OCI-LY7 (cell line): Measurements from ENCODE around the gene RNF126. TPM values are rescaled to one million over a fixed set of nuclear protein-coding genes. Genes with fewer than 3 reads are reported as not detected.

Experiments
- BruUV-seq: library from RNA; stranded (reverse); fragments of 400-500 nt; replicated peaks from 2 replicates; lab custom pipeline; 2021; lab: Mats Ljungman, UMichigan
- CTCF ChIA-PET: fragments of 300-600 bp; sonication (Branson Sonifier 250); formaldehyde crosslinking; loops from one replicate; lab custom pipeline; 2022; ENCODE audit warnings: antibody characterized with exemption; ENCODE audit not compliant: unreplicated experiment; lab: Charles Lee
- POLR2A ChIA-PET: fragments of 300-600 bp; sonication (Branson Sonifier 250); formaldehyde crosslinking; loops from one replicate; lab custom pipeline; 2022; ENCODE audit warnings: antibody characterized with exemption; lab: Charles Lee
- DNase-seq: peaks from one replicate; pipeline ENCODE4 v3.0.0-alpha.2; 2015; ENCODE audit warnings: low spot score
- H2AFZ ChIP-seq: fragments of 200-600 bp; sonication (generic), shearing (Covaris generic); 2 replicates; pipeline ENCODE4 v1.6.1; 2014; ENCODE audit warnings: mild to moderate bottlenecking, antibody characterized with exemption, low read length, moderate library complexity
- H3K27ac ChIP-seq: fragments of 200-600 bp; sonication (generic); 2 replicates; pipeline ENCODE4 v1.5.1; 2014; ENCODE audit warnings: mixed run types, low read depth, mild to moderate bottlenecking, moderate library complexity, low read length, inconsistent platforms; ENCODE audit not compliant: poor library complexity, severe bottlenecking
- H3K36me3 ChIP-seq: fragments of 200-600 bp; sonication (generic); 2 replicates; pipeline ENCODE4 v1.6.1; 2014; ENCODE audit warnings: mild to moderate bottlenecking, antibody characterized with exemption, low read length, moderate library complexity, mixed read lengths; ENCODE audit not compliant: insufficient read depth
- H3K4me1 ChIP-seq: fragments of 200-600 bp; sonication (generic); 2 replicates; pipeline ENCODE4 v1.5.1; 2014; ENCODE audit warnings: mild to moderate bottlenecking, low read length; ENCODE audit not compliant: insufficient read depth, poor library complexity, severe bottlenecking
- H3K4me2 ChIP-seq: fragments of 200-600 bp; sonication (generic); 2 replicates; pipeline ENCODE4 v1.6.1; 2014; ENCODE audit warnings: mild to moderate bottlenecking, low read length
- H3K4me3 ChIP-seq: fragments of 200-600 bp; sonication (generic); 2 replicates; pipeline ENCODE4 v1.5.1; 2014; ENCODE audit warnings: mild to moderate bottlenecking, low read depth, low read length; ENCODE audit not compliant: poor library complexity, severe bottlenecking
- H3K79me2 ChIP-seq: fragments of 200-600 bp; sonication (generic); 2 replicates; pipeline ENCODE4 v1.6.1; 2016; ENCODE audit warnings: low read depth, mild to moderate bottlenecking, low read length, moderate library complexity, mixed read lengths; ENCODE audit not compliant: insufficient read depth
- H3K9me2 ChIP-seq: fragments of 200-600 bp; sonication (generic); 2 replicates; pipeline ENCODE4 v1.6.1; 2016; ENCODE audit warnings: mild to moderate bottlenecking, low read length, mixed read lengths; ENCODE audit not compliant: insufficient read depth
- H3K9me3 ChIP-seq: fragments of 200-600 bp; sonication (generic); 2 replicates; pipeline ENCODE4 v1.6.1; 2014; ENCODE audit warnings: mild to moderate bottlenecking, mixed run types, low read length, mixed read lengths
- H4K20me1 ChIP-seq: fragments of 200-600 bp; sonication (generic); 2 replicates; pipeline ENCODE4 v1.6.1; 2014; ENCODE audit warnings: mild to moderate bottlenecking, antibody characterized with exemption, low read length, moderate library complexity, mixed read lengths; ENCODE audit not compliant: insufficient read depth
- EZH2phosphoT487 ChIP-seq: fragments of 200-600 bp; sonication (generic); IDR thresholded peaks from 2 replicates; pipeline ENCODE4 v1.6.1; 2018; ENCODE audit warnings: low read depth, borderline replicate concordance, mild to moderate bottlenecking, mixed run types, antibody characterized with exemption, low read length, moderate library complexity, mixed read lengths
- intact Hi-C: fragments of 100-400 bp; cut with micrococcal nuclease; formaldehyde crosslinking; loops from one replicate; pipeline ENCODE4 v1.10.0; 2022; ENCODE audit not compliant: unreplicated experiment
- total RNA-seq, 2 experiments: library from RNA; depleted of rRNA in 1 of 2; stranded (reverse); fragments of >200 nt in 1 of 2; shearing (Covaris generic) in 1 of 2; gene quantifications; 2 replicates each; pipeline ENCODE4 v1.2.3, GENCODE V29; 2014 to 2022
- TF ChIP-seq, protein P1 (sequence below): fragments of 200-600 bp; sonication (generic); conservative IDR thresholded peaks from 2 replicates; pipeline ENCODE4 v1.5.1; 2014; ENCODE audit warnings: mild to moderate bottlenecking, antibody characterized with exemption, low read length, moderate library complexity, mixed read lengths

Gene RNF126
- total RNA-seq, 2 experiments from 2014 or later = 98.6 to 104 TPM

DNA sequence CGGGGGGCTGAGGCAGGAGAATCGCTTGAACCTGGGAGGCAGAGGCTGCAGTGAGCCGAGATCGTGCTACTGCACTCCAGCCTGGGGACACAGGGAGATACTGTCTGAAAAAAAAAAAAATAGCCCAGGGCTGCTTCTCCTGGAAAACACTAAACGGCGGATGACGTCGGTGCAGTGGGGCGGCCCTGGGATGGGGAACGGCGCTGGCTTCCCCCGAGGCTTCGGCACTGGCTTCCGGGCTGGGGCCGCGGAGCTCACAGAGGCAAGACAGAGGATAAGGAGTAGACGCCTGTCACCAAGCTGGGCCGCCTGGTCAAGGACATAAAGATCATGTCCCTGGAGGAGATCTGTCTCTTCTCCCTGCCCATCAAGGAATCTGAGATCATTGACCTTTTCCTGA, 27.2 kb upstream of the RNF126 start:
- intact Hi-C loops = no loop called here
- DNase-seq = no peak
- Histone ChIP-seq H3K79me2 (no peaks in the 10 kb centered on the region), H3K4me2 (no peak overlapping the region), H3K4me1 (no peaks in the 10 kb centered on the region), H3K4me3 (no peak overlapping the region), H3K27ac (no peak overlapping the region), H3K36me3 (no peaks in the 10 kb centered on the region), H3K9me3 (no peaks in the 10 kb centered on the region), H4K20me1 (no peaks in the 10 kb centered on the region), H3K9me2 (no peaks in the 10 kb centered on the region), H2AFZ (no peak overlapping the region)
- ChIA-PET CTCF (no interaction called here), POLR2A (no interaction called here)
- no peak for TF ChIP-seq EZH2phosphoT487
- TF ChIP-seq, protein P1, sequence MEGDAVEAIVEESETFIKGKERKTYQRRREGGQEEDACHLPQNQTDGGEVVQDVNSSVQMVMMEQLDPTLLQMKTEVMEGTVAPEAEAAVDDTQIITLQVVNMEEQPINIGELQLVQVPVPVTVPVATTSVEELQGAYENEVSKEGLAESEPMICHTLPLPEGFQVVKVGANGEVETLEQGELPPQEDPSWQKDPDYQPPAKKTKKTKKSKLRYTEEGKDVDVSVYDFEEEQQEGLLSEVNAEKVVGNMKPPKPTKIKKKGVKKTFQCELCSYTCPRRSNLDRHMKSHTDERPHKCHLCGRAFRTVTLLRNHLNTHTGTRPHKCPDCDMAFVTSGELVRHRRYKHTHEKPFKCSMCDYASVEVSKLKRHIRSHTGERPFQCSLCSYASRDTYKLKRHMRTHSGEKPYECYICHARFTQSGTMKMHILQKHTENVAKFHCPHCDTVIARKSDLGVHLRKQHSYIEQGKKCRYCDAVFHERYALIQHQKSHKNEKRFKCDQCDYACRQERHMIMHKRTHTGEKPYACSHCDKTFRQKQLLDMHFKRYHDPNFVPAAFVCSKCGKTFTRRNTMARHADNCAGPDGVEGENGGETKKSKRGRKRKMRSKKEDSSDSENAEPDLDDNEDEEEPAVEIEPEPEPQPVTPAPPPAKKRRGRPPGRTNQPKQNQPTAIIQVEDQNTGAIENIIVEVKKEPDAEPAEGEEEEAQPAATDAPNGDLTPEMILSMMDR = no peak
- BruUV-seq = no TSS peak

DNA sequence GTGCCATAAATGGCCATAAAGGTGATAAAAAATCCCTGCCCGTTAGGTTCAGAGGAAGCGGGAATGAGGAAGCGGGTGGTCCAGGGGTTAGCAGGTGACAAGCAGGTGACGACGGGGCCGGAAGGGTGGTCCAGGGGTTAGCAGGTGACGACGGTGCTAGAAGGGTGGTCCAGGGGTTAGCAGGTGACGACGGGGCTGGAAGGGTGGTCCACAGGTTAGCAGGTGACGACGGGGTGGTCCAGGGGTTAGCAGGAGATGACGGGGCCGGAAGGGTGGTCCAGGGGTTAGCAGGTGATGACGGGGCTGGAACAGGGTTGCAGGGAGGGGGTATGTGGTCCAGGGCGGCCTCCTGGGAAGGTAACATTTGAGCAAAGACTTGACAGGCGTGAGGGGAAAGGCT, 26.0 kb upstream of the RNF126 start:
- no peaks in the 10 kb centered on the region for H3K4me1 ChIP-seq
- no peak overlapping the region for H2AFZ ChIP-seq
- H3K4me2 ChIP-seq = no peak overlapping the region
- ChIA-PET CTCF (no interaction called here), POLR2A (no interaction called here)
- H3K9me2 ChIP-seq = no peaks in the 10 kb centered on the region
- H3K9me3 ChIP-seq = no peaks in the 10 kb centered on the region
- H3K27ac ChIP-seq = no peak overlapping the region
- DNase-seq = no peak
- H3K36me3 ChIP-seq = no peaks in the 10 kb centered on the region
- TF ChIP-seq, protein P1 = no peak
- TF ChIP-seq EZH2phosphoT487 = no peak
- no TSS peak for BruUV-seq
- no peaks in the 10 kb centered on the region for H3K79me2 ChIP-seq
- H3K4me3 ChIP-seq = no peak overlapping the region
- no peaks in the 10 kb centered on the region for H4K20me1 ChIP-seq
- intact Hi-C loops = no loop called here

DNA sequence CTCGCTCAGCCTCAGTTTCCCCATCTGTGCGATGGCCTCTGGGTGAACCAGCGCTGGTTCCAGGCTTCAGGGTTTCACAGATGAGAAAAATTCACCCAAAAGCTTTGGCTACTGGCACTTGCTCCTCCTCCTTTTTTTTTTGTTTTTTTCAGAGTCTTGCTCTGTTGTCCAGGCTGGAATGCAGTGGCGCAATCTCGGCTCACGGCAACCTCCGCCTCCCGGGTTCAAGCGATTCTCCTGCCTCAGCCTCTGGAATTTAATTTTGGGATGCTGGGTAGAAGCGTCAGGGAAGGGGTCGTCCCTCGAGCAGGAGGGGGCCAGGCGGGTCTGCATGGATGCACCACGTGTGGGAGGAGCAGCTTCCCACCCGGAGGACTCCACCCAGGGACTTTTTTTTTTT, 25.2 kb upstream of the RNF126 start:
- Histone ChIP-seq H3K27ac (no peak overlapping the region), H4K20me1 (no peaks in the 10 kb centered on the region), H3K36me3 (no peaks in the 10 kb centered on the region), H3K9me3 (no peaks in the 10 kb centered on the region), H3K4me1 (no peaks in the 10 kb centered on the region), H3K9me2 (no peaks in the 10 kb centered on the region), H3K4me2 (no peak overlapping the region), H3K4me3 (no peak overlapping the region), H2AFZ (no peak overlapping the region), H3K79me2 (no peaks in the 10 kb centered on the region)
- intact Hi-C loops = no loop called here
- POLR2A ChIA-PET = no interaction called here
- TF ChIP-seq, protein P1 = no peak
- TF ChIP-seq EZH2phosphoT487 = no peak
- DNase-seq = no peak
- CTCF ChIA-PET = no interaction called here
- no TSS peak for BruUV-seq
